ENCODE measurements around the gene ANO9.

ANO9 gene

DNA sequence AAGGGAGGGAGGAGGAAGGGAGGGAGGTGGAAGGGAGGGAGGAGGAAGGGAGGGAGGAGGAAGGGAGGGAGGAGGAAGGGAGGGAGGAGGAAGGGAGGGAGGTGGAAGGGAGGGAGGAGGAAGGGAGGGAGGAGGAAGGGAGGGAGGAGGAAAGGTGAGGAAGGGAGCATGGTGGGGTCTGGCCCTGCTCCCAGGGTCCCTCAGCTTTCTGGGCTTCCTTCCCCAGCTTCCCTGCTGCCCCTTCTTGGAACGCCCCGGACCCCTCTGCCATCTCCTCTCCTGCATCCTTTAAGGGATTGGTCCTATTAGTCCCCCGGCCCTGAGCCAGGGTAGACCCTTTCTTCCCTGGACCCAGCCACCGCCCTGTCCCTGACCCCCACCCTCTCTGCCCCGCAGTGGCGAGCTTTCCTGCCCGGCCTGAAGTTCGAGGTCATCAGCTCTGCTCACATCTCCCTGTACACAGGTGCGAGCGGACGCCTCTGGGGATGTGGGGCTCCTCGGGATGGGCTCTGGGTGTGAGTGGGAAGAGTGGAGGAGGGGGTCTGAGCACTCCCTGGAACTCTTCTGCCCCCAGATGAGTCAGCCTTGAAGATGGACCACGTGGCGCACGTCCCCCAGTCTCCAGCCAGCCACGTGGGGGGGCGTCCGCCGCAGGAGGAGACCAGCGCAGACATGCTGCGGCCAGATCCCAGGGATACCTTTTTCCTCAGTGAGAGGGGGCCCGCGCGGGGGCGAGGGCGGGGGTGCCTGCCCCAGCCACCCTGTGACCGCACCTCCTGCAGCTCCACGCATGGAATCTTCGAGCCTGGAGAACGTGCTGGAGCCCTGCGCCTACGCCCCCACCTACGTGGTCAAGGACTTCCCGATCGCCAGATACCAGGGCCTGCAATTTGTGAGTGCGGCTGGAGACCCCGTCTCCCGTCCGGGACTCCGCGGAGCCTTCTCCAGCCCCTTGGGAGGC, 66.5 kb downstream of the ANO9 start:
- DNase-seq (ENCODE audit: insufficient read length, low spot score) (no peak), FAIRE-seq (no peak)
- TF ChIP-seq POLR2A (IDR thresholded peaks at IDR 0.05; ENCODE audit: low read depth, low read length): no peak

DNA sequence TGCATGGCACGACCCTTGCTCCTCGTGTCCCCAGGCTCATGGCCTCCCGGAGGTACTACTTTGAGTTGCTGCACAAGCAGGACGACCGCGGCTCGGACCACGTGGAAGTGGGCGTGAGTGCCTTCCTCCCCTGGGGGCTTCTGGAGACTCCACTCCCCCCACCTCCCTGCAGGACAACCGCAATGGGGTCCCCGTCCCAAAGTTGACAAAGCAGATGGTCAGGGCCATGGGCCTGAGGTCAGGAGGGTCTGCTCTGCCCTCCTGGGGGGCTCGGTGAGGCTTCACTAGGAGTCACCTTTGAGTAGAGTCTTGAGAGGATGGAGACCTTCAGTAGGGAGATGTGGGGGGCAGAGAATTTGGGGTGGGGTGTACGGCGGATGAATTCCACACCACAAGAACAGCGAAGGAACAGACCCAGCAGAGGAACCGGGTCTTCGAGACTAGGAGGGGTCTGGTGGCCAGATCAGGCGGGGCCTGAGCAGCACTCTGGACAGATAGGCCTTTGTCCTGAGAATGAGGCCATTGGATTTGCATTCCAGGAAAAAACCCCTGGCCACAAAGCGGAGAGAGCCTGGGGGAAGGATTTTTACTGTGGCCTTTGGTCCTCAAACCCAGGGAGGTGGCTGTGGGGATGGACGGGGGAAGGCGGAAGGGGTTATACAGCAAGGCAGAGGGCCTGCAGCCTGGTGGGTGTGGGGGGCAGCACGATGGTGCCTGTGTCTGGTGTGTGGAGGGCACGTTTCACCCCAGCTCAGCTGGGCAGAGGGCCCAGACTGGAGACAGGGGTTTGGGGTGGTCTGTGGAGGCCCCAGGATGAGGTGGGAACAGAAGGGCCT, 67.9 kb downstream of the ANO9 start:
- no peak for DNase-seq (ENCODE audit: insufficient read length, low spot score)
- FAIRE-seq: no peak
- TF ChIP-seq POLR2A (IDR thresholded peaks at IDR 0.05; ENCODE audit: low read depth, low read length): no peak

DNA sequence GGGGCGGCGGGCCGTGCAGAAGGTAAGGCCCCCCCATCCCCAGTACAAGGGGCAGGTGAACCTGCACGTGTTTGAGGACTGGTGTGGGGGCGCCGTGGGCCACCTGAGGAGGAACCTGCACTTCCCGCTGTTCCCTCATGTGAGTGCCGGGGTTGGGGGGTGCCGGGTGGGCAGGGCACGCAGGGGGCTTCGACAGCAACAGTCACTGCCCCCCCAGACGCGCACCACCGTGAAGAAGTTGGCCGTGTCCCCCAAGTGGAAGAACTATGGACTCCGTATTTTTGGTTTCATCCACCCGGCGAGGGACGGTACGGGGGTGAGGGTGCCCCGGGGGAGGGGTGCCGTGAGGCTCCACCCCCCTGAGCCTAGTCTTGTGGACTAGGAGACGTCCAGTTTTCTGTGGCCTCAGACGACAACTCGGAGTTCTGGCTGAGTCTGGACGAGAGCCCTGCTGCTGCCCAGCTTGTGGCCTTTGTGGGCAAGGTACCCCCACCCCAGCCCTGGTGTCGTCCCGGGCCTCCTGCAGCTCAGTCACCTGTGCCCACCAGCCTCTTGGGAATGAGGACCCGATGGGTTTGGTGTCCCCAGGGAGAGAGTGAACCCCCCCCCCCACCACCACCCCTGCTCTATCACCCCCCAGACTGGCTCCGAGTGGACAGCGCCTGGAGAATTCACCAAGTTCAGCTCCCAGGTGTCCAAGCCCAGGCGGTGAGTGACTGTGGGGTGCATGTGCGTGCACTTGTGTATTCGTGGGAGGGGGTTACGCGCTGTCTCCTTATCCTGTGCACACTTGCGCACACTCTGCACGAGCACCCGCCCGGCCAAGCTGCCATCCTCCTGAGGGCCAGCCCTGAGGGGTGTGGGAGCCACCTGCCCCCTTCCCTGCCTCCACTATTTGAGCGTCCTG, 68.7 kb downstream of the ANO9 start:
- FAIRE-seq (no peak), DNase-seq (ENCODE audit: insufficient read length, low spot score) (no peak)
- TF ChIP-seq POLR2A (IDR thresholded peaks at IDR 0.05; ENCODE audit: low read depth, low read length): no peak

DNA sequence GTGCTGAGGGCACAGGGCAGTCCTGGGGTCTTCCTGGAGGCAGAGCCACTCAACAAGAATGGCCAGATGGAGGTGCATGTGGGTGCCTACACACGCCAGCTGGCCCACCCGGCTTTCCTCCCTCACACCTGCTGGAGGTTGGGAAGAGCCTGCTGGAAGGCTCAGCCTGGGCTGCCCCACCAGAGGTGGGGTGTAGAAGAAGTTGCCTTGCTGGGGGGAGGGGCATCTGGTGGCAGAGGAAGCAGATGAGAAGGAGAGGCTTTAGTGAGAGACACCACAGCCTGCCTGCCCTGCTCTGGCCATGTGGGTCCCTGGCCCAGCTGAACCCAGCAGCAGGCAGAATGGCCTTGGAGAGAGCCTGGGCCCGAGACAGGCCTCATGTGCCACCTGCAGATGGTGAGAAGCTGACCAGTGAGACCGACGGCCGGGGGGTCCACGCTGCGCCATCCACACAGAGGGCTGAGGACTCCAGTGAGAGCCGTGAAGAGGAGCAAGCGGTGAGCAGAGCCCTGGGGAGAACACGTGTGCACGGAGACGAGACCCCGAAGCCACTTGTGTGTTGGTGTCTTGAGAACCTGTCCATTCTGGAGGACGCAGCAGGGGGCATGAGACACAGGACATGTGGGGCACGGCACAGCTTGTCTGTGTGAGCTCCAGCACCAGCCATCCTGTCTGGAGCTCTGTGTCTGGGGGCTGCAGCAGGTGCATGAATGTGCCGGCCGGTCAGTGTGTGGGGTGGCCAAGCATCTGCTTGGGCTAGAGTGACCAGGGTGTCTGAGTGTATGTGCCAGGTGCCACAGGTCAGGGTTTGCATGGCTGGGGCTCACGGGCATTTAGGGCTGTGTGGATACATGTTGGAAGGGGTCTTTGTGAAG, 69.9 kb downstream of the ANO9 start:
- TF ChIP-seq POLR2A (IDR thresholded peaks at IDR 0.05; ENCODE audit: low read depth, low read length): no peak
- DNase-seq (ENCODE audit: insufficient read length, low spot score) (no peak), FAIRE-seq (no peak)

DNA sequence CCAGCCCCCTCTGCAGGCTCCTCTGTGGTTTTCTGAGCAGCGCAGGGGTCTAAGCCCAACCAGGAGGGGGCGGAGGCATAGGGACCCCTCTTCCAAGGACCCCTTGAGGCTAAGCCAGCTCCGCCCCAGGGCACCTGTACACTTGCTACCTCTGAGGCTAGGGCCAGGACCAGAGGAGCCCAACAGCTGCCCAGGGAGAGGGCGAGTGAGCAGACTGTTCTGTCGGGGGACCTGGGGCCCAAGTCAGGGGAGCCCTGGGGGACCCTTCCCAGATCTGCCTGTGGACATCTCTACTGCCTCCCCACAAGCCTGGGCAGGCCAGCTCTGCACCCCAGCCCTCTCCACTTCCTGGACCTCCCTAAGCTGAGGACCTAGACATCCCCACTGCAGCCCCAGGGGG, 70.8 kb downstream of the ANO9 start:
- FAIRE-seq: no peak

DNA sequence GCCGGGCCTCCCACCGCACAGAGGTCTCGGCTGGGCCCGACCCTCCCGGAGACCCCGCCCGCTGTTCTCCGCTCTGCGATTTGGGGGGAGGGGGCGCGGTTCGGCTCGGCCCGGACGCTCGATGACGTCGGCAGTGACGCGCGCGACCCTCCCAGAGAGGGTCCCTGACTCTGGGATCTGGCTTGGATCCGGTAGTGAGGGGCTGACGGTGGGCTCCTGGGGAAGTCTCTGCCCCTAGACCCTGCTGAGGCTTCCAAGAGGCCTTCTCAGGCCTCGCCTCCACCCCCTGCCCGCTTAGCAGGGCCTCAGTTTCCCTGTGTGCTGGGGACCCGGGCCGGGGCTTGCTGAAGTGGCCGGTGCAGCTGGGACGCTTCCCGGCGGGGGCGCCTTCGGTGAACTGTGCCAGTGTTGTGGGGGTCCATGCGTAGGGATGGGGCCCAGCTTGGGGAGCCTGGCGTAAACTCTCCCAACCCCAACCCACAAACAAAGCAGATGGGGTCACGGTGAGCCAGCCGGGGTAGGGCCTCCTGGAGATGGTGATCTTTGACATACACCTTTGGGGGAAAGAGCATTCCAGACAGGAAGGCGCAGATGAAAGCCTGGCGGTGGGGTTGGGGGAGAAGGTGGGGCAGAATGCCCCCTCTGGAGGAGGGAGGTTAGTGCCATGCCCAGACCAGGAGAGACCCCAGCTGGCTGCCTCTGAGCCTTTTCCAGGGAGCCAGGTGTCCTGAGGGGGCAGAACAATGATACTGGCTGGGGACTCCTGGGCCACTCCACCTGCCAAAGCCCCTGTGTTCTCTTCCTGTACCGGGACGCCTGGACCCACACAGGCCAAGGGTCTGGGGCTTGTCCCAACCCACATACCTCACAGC, 71.5 kb downstream of the ANO9 start:
- TF ChIP-seq POLR2A (IDR thresholded peaks at IDR 0.05; ENCODE audit: low read depth, low read length): no peak
- FAIRE-seq (no peak), DNase-seq (ENCODE audit: insufficient read length, low spot score) (no peak)

More for the DNA sequence above, 70.8 kb downstream of the ANO9 start:
- DNase-seq (ENCODE audit: insufficient read length, low spot score): no peak
- TF ChIP-seq POLR2A (IDR thresholded peaks at IDR 0.05; ENCODE audit: low read depth, low read length): no peak

DNA sequence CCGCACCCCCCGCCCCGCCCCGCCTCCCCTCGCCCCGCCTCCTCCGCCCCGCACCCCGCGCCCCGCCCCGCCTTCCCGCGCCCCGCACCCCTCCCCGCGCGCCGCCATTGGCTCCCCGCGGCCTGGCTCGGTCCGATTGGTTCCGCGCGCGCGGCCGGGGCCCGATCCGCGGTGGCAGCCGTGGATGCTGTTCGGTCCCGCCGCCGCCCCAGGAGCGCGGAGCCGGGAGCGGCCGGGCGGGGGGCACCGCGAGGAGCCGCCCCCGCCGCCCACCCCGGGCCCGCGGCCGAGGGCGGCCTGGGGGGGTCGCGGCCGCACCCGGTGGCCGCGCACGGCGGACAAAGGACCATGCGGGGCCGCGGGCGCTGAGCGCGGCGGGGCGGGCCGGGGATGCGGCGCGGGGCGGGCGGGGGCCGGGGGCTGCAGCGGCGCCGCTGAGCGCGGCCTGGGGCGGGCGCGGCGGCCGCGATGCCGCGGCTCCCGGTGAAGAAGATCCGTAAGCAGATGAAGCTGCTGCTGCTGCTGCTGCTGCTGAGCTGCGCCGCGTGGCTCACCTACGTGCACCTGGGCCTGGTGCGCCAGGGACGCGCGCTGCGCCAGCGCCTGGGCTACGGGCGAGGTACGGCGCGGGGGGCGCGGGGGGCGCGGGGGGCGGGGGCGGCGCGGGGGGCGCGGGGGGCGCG, 72.3 kb downstream of the ANO9 start, which contains the start of gene B4GALNT4:
Gene B4GALNT4 (plus strand): TSS at position 164 of the 683 bp plus-strand sequence. CDS start 305 bp downstream, at position 469.
- DNase-seq (ENCODE audit: insufficient read length, low spot score) (no peak), FAIRE-seq (no peak)

DNA sequence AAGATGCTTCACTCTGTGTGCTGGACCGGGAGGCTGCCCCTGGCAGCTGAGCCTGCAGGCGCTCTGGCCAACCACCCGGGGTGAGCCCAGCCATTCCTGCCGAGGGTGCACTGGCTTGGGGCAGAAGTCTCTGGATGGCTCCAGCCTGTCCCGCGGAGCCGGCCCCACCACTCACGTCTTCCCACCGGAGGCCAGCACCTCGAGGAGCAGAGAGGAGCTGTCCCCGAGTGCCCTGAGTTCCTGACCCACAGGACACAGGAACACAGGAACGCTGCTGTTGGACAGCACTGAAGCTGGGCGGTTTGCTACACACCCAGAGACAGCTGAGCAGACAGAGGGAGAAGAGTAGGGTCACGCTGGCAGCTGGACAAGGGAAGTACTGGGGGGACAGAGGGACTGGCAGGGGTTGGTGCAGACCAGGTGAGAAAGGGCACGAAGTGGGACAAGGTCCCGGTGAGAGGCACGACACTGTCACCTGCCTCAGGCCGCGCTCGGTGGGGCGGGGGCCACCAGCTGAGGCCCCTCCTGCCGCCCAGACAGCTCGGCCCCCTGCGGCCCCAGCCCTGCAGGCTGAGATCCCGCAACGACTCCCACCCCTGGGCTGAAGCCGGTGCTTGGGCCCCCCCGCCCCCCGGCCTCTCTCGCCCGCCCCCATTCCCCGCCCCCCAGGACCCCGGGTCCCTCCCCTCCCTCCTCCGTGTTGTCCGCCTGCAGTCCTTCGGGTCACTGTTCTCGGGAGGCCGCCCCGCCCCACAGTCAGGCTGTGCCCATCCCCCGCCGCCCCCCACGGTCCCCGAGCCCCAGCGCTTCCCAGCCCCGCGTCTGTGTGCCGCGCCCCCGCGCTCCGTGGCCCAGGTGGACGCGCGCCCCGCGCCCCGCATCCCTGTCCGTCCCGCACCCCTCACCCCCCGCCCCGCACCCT, 73.1 kb downstream of the ANO9 start:
- no peak for FAIRE-seq
- no peak for TF ChIP-seq POLR2A (IDR thresholded peaks at IDR 0.05; ENCODE audit: low read depth, low read length)
- DNase-seq (ENCODE audit: insufficient read length, low spot score): peak; percentile 84

More for the DNA sequence above, 72.3 kb downstream of the ANO9 start, which contains the start of gene B4GALNT4:
- TF ChIP-seq POLR2A (IDR thresholded peaks at IDR 0.05; ENCODE audit: low read depth, low read length): 0 out of 2 replicates have a peak, but pooled peaks have one; percentile 19

DNA sequence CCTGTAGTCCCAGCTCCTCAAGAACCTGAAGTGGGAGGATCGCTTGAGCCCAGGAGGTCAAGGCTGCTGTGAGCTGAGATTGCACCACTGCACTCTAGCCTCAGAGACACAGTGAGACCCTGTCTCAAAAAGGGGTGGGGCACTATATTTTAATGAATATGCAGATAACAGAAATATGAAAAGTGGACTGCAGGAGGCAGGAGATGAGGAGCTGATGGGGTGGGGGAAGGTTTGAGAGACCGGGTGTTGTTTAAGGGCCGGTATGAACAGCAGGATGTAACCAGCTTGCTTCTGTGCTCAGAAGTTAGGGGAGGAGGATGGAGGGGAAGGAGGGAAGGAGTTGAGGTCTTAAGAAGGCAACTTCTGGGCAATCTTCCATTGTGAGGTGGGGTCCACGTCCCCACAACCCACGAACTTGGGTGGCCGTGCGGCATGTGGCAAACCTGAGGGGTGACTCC, 73.8 kb downstream of the ANO9 start:
- FAIRE-seq (no peak), DNase-seq (ENCODE audit: insufficient read length, low spot score) (no peak)
- TF ChIP-seq POLR2A (IDR thresholded peaks at IDR 0.05; ENCODE audit: low read depth, low read length): no peak
